A673 (cell line): ENCODE measurements around the gene MPDZ. TPM values are rescaled to one million over a fixed set of nuclear protein-coding genes. Genes with fewer than 3 reads are reported as not detected.

Experiments
- BruUV-seq: library from RNA; stranded (reverse); fragments of 400-500 nt; replicated peaks from 2 replicates; lab custom pipeline; 2021; lab: Mats Ljungman, UMichigan
- CTCF ChIA-PET: fragments of 300-600 bp; sonication (Branson Sonifier 250); formaldehyde crosslinking; loops from one replicate; lab custom pipeline; 2022; ENCODE audit warnings: antibody characterized with exemption; lab: Charles Lee
- POLR2A ChIA-PET: fragments of 300-600 bp; sonication (Branson Sonifier 250); formaldehyde crosslinking; loops from one replicate; lab custom pipeline; 2022; ENCODE audit warnings: antibody characterized with exemption; ENCODE audit not compliant: low non-redundant PET; lab: Charles Lee
- DNase-seq: peaks from one replicate; pipeline ENCODE4 v3.0.0-alpha.2; 2015; ENCODE audit warnings: low spot score
- H3K27ac ChIP-seq: fragments of 200-600 bp; sonication (generic); 2 replicates; pipeline ENCODE4 v1.5.1; 2016; ENCODE audit warnings: mixed run types, low read depth, mild to moderate bottlenecking, mixed read lengths, antibody characterized with exemption, low read length; ENCODE audit not compliant: poor library complexity, severe bottlenecking
- H3K27me3 ChIP-seq: fragments of 200-600 bp; sonication (generic); replicated peaks from 2 replicates; pipeline ENCODE4 v1.6.1; 2017; ENCODE audit warnings: mixed run types, low read depth, mild to moderate bottlenecking, mixed read lengths, antibody characterized with exemption, low read length; ENCODE audit not compliant: insufficient read depth, poor library complexity
- H3K36me3 ChIP-seq: fragments of 200-600 bp; sonication (generic); 2 replicates; pipeline ENCODE4 v1.6.1; 2016; ENCODE audit warnings: mixed run types, mild to moderate bottlenecking, mixed read lengths, antibody characterized with exemption, low read length; ENCODE audit not compliant: insufficient read depth, poor library complexity, severe bottlenecking
- H3K4me1 ChIP-seq: fragments of 200-600 bp; sonication (generic); 2 replicates; pipeline ENCODE4 v1.6.1; 2017; ENCODE audit warnings: mixed run types, mild to moderate bottlenecking, mixed read lengths, antibody characterized with exemption, low read length; ENCODE audit not compliant: insufficient read depth, poor library complexity, severe bottlenecking
- H3K4me3 ChIP-seq: fragments of 200-600 bp; sonication (generic); 2 replicates; pipeline ENCODE4 v1.5.1; 2016; ENCODE audit warnings: low read depth, mixed run types, mild to moderate bottlenecking, mixed read lengths, low read length; ENCODE audit not compliant: poor library complexity, severe bottlenecking
- H3K9me3 ChIP-seq: fragments of 200-600 bp; sonication (generic); 2 replicates; pipeline ENCODE4 v1.6.1; 2016; ENCODE audit warnings: mixed run types, low read depth, mild to moderate bottlenecking, mixed read lengths, antibody characterized with exemption, low read length; ENCODE audit not compliant: poor library complexity, severe bottlenecking
- EZH2 ChIP-seq: fragments of 200-600 bp; sonication (generic); IDR thresholded peaks from 2 replicates; pipeline ENCODE4 v1.6.1; 2017; ENCODE audit warnings: borderline replicate concordance, low read depth, mild to moderate bottlenecking, mixed read lengths, antibody characterized with exemption, low read length; ENCODE audit not compliant: poor library complexity, severe bottlenecking
- intact Hi-C: fragments of 100-400 bp; cut with micrococcal nuclease; formaldehyde crosslinking; loops from one replicate; pipeline ENCODE4 v1.10.0; 2022; ENCODE audit not compliant: unreplicated experiment
- total RNA-seq: library from RNA; stranded (reverse); gene quantifications from 2 replicates; pipeline ENCODE4 v1.2.3, GENCODE V29; 2021
- TF ChIP-seq, protein P1 (sequence below): fragments of 300-800, 200-600 bp; sonication (generic); conservative IDR thresholded peaks from 2 replicates; pipeline ENCODE4 v1.5.1; 2017; ENCODE audit warnings: low read depth, mild to moderate bottlenecking, antibody characterized with exemption, low read length, moderate library complexity, mixed read lengths

MPDZ gene
- total RNA-seq, 1 experiment from 2014 or later = 35.1 TPM

GRCh38 chr9:13083963-13084528, 195.4 kb downstream of the MPDZ start:
- ChIA-PET CTCF (interaction anchor here (0.6 kb wide), 1 partner anchor 49 kb away, joined by 4 read pairs; no protein-coding TSS in a partner anchor), POLR2A (no interaction called here)
- no peak overlapping the region for H3K27ac ChIP-seq
- H3K4me1 ChIP-seq = no peaks in the 10 kb centered on the region
- DNase-seq = peak; percentile 45
- TF ChIP-seq, protein P1, sequence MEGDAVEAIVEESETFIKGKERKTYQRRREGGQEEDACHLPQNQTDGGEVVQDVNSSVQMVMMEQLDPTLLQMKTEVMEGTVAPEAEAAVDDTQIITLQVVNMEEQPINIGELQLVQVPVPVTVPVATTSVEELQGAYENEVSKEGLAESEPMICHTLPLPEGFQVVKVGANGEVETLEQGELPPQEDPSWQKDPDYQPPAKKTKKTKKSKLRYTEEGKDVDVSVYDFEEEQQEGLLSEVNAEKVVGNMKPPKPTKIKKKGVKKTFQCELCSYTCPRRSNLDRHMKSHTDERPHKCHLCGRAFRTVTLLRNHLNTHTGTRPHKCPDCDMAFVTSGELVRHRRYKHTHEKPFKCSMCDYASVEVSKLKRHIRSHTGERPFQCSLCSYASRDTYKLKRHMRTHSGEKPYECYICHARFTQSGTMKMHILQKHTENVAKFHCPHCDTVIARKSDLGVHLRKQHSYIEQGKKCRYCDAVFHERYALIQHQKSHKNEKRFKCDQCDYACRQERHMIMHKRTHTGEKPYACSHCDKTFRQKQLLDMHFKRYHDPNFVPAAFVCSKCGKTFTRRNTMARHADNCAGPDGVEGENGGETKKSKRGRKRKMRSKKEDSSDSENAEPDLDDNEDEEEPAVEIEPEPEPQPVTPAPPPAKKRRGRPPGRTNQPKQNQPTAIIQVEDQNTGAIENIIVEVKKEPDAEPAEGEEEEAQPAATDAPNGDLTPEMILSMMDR = no peak
- TF ChIP-seq EZH2 = no peak
- H3K4me3 ChIP-seq = no peak overlapping the region
- no peaks in the 10 kb centered on the region for H3K9me3 ChIP-seq
- no peaks in the 10 kb centered on the region for H3K36me3 ChIP-seq
- H3K27me3 ChIP-seq = no peaks in the 10 kb centered on the region
- BruUV-seq = no TSS peak
- intact Hi-C loops = loop anchor here (2.0 to 10.0 kb wide), 2 partner anchors 49 to 199 kb away; no protein-coding TSS in a partner anchor

GRCh38 chr9:13083366-13083765, 196.1 kb downstream of the MPDZ start:
- no peak for DNase-seq
- H3K4me1 ChIP-seq = no peaks in the 10 kb centered on the region
- H3K36me3 ChIP-seq = no peaks in the 10 kb centered on the region
- BruUV-seq = no TSS peak
- TF ChIP-seq EZH2 = no peak
- TF ChIP-seq, protein P1 = no peak
- CTCF ChIA-PET = no interaction called here
- intact Hi-C loops = loop anchor here (10.0 kb wide), 1 partner anchor 199 kb away; no protein-coding TSS in a partner anchor
- no peaks in the 10 kb centered on the region for H3K9me3 ChIP-seq
- H3K4me3 ChIP-seq = no peak overlapping the region
- POLR2A ChIA-PET = no interaction called here
- no peak overlapping the region for H3K27ac ChIP-seq
- H3K27me3 ChIP-seq = no peaks in the 10 kb centered on the region

- no peak for DNase-seq
- no peaks in the 10 kb centered on the region for H3K36me3 ChIP-seq
- no TSS peak for BruUV-seq
- intact Hi-C loops = loop anchor here (10.0 kb wide), 1 partner anchor 198 kb away; no protein-coding TSS in a partner anchor
- ChIA-PET POLR2A (no interaction called here), CTCF (no interaction called here)
- no peak overlapping the region for H3K27ac ChIP-seq
- TF ChIP-seq EZH2 = no peak
- TF ChIP-seq, protein P1 = no peak
- no peaks in the 10 kb centered on the region for H3K4me1 ChIP-seq
- H3K9me3 ChIP-seq = no peaks in the 10 kb centered on the region
- H3K27me3 ChIP-seq = no peaks in the 10 kb centered on the region
- no peak overlapping the region for H3K4me3 ChIP-seq
Measured at GRCh38 chr9:13082796-13083195, 196.7 kb downstream of the MPDZ start.
